ENCODE measurements around the gene DNAH2.

The DNAH2 gene

DNA sequence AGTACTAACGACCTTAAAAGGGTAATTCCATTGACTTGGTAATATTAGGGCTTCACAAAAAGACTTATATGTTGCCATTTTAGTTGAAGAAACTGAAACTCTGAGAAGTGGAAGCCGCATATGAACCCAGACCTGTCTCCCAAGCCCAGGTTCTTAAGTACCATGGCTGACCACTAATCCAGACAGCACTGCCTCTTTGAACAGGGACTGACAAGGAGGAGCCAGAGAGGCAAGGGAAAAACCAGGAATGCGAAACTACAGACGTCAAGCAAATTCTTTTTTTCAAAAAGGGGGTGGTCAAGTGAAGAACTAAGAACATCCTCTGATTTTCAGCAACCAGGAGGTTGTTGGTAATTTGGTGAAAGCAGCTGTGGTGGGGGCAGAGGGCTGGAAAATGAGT lies 155.5 kb downstream of the DNAH2 start:
- H3K4me3 ChIP-seq (replicated peaks; ENCODE audit: low read depth, low read length) = no peak overlapping the region
- peak; percentile 23 for DNase-seq (ENCODE audit: low read depth)
- TF ChIP-seq, protein P1, sequence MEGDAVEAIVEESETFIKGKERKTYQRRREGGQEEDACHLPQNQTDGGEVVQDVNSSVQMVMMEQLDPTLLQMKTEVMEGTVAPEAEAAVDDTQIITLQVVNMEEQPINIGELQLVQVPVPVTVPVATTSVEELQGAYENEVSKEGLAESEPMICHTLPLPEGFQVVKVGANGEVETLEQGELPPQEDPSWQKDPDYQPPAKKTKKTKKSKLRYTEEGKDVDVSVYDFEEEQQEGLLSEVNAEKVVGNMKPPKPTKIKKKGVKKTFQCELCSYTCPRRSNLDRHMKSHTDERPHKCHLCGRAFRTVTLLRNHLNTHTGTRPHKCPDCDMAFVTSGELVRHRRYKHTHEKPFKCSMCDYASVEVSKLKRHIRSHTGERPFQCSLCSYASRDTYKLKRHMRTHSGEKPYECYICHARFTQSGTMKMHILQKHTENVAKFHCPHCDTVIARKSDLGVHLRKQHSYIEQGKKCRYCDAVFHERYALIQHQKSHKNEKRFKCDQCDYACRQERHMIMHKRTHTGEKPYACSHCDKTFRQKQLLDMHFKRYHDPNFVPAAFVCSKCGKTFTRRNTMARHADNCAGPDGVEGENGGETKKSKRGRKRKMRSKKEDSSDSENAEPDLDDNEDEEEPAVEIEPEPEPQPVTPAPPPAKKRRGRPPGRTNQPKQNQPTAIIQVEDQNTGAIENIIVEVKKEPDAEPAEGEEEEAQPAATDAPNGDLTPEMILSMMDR (IDR thresholded peaks at IDR 0.05; ENCODE audit: low read length, missing control alignments) = no peak

DNA sequence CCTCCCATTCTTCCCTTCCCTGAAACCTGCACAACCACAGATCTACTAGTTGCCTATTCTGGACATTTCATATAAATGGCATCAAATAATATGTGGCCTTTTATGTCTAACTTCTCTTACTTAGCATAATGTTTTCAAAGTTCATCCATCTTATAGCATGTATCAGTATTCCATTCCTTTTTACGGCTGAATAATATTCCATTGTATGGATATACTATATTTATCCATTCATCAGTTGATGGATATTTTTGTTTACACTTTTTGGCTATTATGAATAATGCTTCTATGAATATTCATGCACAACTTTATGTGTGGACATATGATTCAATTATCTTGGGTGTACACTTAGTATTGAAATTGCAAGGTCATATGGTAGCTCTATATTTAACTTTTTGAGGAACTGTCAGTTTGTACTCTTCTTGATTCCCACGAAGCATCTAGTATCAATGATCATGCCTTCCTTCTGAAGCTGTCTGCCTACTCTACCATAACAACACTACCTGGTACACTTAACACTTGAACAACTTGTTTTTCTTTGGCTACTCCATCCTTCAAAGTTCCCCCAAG lies 158.3 kb downstream of the DNAH2 start:
- TF ChIP-seq, protein P1 (IDR thresholded peaks at IDR 0.05; ENCODE audit: low read length, missing control alignments) = no peak
- H3K4me3 ChIP-seq (replicated peaks; ENCODE audit: low read depth, low read length) = no peak overlapping the region
- DNase-seq (ENCODE audit: low read depth) = no peak

- TF ChIP-seq, protein P1 (IDR thresholded peaks at IDR 0.05; ENCODE audit: low read length, missing control alignments) = no peak
- no peak overlapping the region for H3K4me3 ChIP-seq (replicated peaks; ENCODE audit: low read depth, low read length)
- no peak for DNase-seq (ENCODE audit: low read depth)
These were observed 160.7 kb downstream of the DNAH2 start for GRCh38 chr17:7878234-7878633.

DNA sequence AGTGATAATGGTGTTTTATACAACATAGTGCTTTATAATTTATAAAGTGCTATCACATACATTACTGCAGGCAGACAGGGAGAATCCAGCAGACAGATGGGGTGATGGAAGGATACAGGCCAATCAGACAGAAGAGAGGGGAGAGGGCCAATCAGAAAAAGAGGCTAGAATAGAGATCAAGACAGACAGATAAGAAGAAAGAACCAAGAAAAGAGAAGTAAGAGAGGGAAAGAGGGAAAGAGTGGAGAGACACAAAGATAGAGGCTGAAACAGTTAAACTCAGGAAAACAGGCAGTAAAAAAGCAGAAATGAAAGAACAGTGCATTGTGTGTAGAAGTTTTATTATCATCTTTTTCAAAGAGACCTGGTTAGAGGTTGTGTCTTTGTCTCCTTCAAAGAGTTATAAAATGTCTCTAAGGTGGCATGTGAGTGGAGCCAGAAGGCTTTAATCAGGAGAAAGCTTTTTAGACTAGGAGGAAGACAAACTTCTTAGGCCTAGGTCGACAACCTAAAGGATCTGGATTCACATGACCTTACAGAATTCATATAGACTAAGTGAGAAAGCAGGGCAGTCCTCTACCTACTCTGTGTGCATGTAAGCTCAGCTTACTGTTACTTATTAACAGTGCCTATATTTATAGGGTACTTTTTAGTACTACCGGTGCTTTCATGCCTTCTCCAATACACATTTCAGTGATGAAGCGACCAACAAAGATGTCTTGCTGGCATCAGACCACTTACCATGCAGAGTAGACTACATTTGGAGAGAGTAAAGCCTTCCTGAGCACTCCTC lies 162.7 kb downstream of the DNAH2 start:
- TF ChIP-seq, protein P1 (IDR thresholded peaks at IDR 0.05; ENCODE audit: low read length, missing control alignments) = no peak
- DNase-seq (ENCODE audit: low read depth) = no peak
- no peak overlapping the region for H3K4me3 ChIP-seq (replicated peaks; ENCODE audit: low read depth, low read length)

DNA sequence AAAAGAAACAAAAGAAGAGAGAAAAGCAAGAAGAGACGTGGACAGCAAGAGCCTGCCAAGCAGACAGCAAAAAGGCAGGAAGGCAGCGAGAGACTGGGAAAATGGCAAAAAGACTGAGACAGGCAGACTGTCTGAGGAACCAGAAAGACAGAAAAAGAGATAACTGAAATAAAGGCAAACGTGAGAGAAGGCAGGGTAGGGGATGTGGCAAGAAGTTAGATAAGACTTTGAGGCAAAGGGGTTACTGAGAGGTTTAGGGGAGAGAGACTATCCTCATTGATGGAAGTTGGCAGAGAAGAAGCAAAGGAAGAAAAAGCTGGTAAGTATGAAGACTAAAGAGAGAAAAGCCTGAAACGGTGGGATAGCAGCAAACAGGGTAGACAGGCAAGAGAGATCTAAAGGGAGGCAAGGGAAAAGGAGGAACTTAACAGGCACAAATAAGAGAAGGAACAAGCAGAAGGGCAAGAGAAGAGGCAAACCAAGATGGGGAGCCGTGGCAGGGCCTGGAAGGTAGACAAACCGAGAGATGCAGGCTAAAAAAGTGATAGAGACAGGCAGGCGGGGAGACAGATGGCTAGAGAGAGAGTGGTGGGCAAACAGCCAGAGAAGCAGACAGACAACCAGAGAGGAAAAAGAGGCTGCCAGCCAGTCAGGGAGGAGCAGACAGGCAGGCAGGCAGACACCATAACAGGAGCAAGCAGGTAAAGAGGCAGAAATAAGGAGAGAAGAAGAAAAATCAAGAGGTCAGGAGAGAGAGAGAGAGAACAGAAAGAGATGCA lies 163.9 kb downstream of the DNAH2 start:
- TF ChIP-seq, protein P1 (IDR thresholded peaks at IDR 0.05; ENCODE audit: low read length, missing control alignments) = no peak
- no peak for DNase-seq (ENCODE audit: low read depth)
- no peak overlapping the region for H3K4me3 ChIP-seq (replicated peaks; ENCODE audit: low read depth, low read length)

GRCh38 chr17:7882068-7882467 lies 164.5 kb downstream of the DNAH2 start:
- no peak overlapping the region for H3K4me3 ChIP-seq (replicated peaks; ENCODE audit: low read depth, low read length)
- no peak for DNase-seq (ENCODE audit: low read depth)
- TF ChIP-seq, protein P1 (IDR thresholded peaks at IDR 0.05; ENCODE audit: low read length, missing control alignments) = no peak
